Stimulated activated CD4-positive, alpha-beta T cell treated with anti-CD3 and anti-CD28 coated beads, Interleukin-4, amount 100 ng/mL, for 1 hour (primary cell): Measurements from ENCODE around the gene PHACTR4.
"Not testable (repeated sequence)": the region's sequence is repeated elsewhere in the genome, so short reads cannot be mapped to it uniquely, and the experiment has no call there.

Experiments used
- DNase-seq: peaks from one replicate; pipeline ENCODE4 v3.0.0-alpha.2; 2020

Gene PHACTR4

DNA sequence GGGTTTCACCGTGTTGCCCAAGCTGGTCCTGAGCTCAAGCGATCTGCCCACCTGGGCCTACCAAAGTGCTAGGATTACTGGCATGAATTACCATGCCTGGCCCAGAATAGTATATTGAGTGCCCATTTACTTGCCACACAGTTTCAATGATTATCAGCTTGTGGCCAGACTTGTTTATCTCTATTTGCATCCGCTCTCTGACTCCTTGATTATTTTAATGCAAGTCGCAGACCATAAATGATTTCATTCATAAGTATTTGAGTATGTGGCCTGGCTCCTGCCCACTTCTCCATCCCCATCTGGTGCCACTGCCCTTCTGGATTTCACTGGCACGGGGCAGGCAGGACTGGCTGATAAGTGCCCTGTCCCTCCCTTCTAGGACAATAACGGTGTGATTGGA lies 165.1 kb downstream of the PHACTR4 start:
- no peak for DNase-seq

DNA sequence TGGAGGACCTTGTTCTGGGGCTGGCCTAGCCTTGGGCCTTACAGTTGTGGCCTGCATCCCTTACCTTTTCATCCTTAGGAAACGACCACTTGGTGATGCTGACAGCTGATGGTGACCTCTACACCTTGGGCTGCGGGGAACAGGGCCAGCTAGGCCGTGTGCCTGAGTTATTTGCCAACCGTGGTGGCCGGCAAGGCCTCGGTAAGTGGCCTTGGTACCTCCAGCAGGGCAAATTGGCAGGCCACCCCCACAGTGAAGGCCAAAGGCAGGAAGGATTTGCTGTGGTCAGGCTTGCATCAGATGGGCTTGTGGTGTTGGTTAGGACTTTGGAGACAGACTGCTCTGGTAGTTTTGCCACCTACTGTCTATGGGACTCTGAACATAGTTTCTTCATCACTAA lies 165.6 kb downstream of the PHACTR4 start:
- DNase-seq = no peak

DNA sequence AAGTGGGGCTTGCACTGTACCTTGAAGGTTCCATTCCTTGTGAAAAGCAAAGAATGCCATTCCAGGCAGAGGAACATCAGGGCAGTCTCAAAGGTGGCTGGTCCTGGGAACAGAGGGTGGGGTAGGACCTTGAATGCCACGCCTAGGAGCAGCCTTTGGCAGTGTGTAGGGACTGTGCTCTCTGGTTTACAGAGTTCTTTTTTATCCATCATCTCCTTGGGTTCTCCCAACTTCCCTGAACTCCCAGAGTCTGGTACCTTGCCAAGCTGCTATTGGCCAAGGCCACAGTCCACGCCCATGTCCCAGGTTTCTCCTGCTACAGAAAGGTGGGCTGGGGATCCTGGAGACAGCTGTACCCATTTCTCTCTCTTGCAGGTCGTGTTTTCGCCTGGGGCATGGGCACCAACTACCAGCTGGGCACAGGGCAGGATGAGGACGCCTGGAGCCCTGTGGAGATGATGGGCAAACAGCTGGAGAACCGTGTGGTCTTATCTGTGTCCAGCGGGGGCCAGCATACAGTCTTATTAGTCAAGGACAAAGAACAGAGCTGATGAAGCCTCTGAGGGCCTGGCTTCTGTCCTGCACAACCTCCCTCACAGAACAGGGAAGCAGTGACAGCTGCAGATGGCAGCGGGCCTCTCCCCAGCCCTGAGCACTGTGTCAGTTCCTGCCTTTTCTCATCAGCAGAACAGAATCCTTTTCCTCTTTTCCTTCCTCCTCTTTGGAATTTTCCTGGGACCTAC lies 168.1 kb downstream of the PHACTR4 start:
- no peak for DNase-seq

DNA sequence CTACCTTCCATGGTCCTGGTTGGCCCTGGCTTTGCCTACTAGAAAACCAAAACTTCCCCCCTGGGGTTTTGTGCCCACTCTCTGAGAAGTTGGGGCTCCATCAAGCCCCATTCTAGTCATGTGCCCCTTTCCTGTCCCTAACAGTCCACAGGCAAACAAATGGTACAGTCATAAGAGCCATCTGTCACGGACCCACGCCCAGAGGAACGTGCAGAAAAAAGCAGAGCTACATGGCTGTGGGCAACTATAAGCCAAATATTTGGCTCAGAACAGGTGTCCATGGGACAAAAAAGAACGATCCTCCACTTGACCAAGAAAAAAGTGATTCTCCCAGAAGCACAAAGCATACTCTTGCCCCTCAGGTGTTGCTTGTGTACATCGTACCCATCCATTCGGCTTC lies 168.7 kb downstream of the PHACTR4 start:
- DNase-seq = no peak

DNA sequence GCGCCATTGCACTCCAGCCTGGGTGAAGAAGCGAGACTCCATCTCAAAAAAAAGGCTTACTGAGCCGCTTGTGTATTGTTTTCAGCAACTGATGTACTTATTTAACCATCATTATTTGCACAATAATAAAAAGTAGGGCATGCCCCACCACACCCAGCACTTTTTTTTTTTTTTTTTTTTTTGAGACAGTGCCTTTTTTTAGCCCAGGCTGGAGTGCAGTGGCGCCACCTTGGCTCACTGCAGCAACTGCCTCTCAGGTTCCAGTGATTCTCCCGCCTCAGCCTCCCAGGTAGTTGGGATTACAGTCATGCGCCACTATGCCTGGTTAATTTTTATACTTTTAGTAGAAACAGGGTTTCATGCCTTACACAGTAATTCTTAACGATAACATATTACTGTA lies 171.1 kb downstream of the PHACTR4 start:
- no peak for DNase-seq

DNA sequence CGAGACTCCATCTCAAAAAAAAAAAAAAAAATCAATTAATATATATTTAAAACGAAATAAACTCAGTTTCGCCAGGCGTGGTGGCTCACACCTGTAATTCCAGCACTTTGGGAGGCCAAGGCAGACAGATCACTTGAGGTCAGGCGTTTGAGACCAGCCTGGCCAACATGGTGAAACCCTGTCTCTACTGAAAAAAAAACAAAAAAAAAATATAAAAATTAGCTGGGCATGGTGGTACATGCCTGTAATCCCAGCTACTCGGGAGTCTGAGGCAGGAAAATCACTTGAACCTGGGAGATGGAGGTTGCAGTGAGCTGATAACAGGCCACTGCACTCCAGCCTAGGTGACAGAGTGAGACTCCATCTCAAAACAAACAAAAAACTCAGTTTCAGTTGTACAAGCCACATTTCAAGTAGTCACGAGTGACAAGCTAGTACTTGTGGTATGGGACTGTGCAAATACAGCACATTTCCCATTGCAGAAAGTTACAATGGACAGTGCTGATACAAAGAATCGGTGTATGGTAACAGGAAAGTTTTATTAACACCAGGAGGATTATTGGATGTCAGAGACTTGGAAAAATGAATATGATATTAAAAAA lies 172.0 kb downstream of the PHACTR4 start:
- not testable (repeated sequence) for DNase-seq

DNA sequence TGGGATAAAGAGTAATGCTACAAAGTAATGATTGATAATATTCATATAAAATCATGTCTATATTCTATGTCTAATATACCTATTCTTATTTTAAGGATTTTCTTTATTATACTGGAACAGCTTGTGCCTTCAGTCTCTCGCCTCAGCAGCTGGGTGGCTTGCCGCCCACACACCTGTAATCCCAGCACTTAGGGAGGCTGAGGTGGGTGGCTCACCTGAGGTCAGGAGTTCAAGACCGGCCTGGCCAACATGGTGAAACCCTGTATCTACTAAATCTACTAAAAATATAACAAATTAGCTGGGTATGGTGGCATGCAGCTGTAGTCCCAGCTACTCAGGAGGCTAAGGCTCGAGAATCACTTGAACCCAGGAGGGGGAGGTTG lies 175.7 kb downstream of the PHACTR4 start:
- no peak for DNase-seq

DNA sequence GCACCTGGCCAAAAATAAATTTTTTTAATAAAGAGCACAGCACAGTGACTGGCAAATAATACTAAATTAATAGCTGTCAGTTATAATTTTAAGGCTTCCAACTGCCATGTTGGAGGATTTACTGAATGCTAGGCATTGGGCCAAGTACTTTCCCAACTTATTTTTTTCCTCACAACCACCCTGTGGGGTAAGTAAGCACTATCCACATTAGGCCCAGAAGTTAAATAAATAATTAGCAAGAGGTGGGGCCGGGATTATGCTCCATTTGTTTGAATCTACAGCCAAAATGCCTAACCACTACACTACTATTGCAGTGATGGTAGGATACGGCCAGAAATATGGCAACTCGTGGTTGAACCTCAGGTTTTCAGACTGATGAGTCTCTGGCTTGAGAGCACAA lies 178.8 kb downstream of the PHACTR4 start:
- DNase-seq = no peak
